HEK293T (cell line): ENCODE measurements around the gene FCHO2.
"Not testable (repeated sequence)": the region's sequence is repeated elsewhere in the genome, so short reads cannot be mapped to it uniquely, and the experiment has no call there.

ENCODE experiments used
- CTCF ChIA-PET: fragments of 350-600 bp; formaldehyde crosslinking; extraction: SDS; loops from one replicate; lab custom pipeline; 2021; ENCODE audit warnings: antibody characterized with exemption, inconsistent platforms; lab: Yijun Ruan, JAX
- POLR2A ChIA-PET: fragments of 350-600 bp; formaldehyde crosslinking; extraction: SDS; loops from one replicate; lab custom pipeline; 2020; ENCODE audit warnings: antibody characterized with exemption, inconsistent platforms; lab: Yijun Ruan, JAX
- DNase-seq: peaks from one replicate; pipeline ENCODE4 v3.0.0; 2012; ENCODE audit warnings: mixed read lengths; ENCODE audit errors: extremely low spot score
- ARNT ChIP-seq: fragments of 450-650 bp; IDR thresholded peaks from 2 replicates; pipeline ENCODE4 v1.6.1; 2017; ENCODE audit warnings: mild to moderate bottlenecking
- BHLHE40 ChIP-seq: fragments of 450-650 bp; IDR thresholded peaks from 2 replicates; pipeline ENCODE4 v1.6.1; 2016; ENCODE audit warnings: mild to moderate bottlenecking, moderate library complexity, borderline replicate concordance
- CTBP1 ChIP-seq: fragments of 450-650 bp; IDR thresholded peaks from 2 replicates; pipeline ENCODE4 v1.6.1; 2016; ENCODE audit warnings: borderline replicate concordance
- ELF4 ChIP-seq: fragments of 450-650 bp; IDR thresholded peaks from 2 replicates; pipeline ENCODE4 v1.6.1; 2017; ENCODE audit warnings: antibody characterized with exemption
- FOXA1 ChIP-seq: fragments of 450-650 bp; IDR thresholded peaks from 2 replicates; pipeline ENCODE4 v1.6.1; 2016; ENCODE audit warnings: mild to moderate bottlenecking
- FOXK2 ChIP-seq: fragments of 450-650 bp; IDR thresholded peaks from 2 replicates; pipeline ENCODE4 v1.6.1; 2016; ENCODE audit warnings: mild to moderate bottlenecking
- FOXM1 ChIP-seq: fragments of 450-650 bp; IDR thresholded peaks from 2 replicates; pipeline ENCODE4 v1.6.1; 2017; ENCODE audit warnings: mild to moderate bottlenecking, borderline replicate concordance
- HDGF ChIP-seq: fragments of 450-650 bp; IDR thresholded peaks from 2 replicates; pipeline ENCODE4 v1.6.1; 2017; ENCODE audit warnings: antibody characterized with exemption, borderline replicate concordance
- L3MBTL2 ChIP-seq: fragments of 450-650 bp; conservative IDR thresholded peaks from 2 replicates; pipeline ENCODE4 v1.6.1; 2016; ENCODE audit warnings: mild to moderate bottlenecking
- LEF1 ChIP-seq: fragments of 450-650 bp; IDR thresholded peaks from 2 replicates; pipeline ENCODE4 v1.6.1; 2017; ENCODE audit warnings: mild to moderate bottlenecking, borderline replicate concordance
- NFRKB ChIP-seq: fragments of 450-650 bp; IDR thresholded peaks from 2 replicates; pipeline ENCODE4 v1.6.1; 2016; ENCODE audit warnings: mild to moderate bottlenecking, moderate library complexity
- SP1 ChIP-seq: fragments of 450-650 bp; IDR thresholded peaks from 2 replicates; pipeline ENCODE4 v1.6.1; 2017
- SUZ12 ChIP-seq: fragments of 450-650 bp; IDR thresholded peaks from 2 replicates; pipeline ENCODE4 v1.6.1; 2016; ENCODE audit warnings: mild to moderate bottlenecking
- TARDBP ChIP-seq: fragments of 450-650 bp; IDR thresholded peaks from 2 replicates; pipeline ENCODE4 v1.6.1; 2016
- ZNF384 ChIP-seq: fragments of 450-650 bp; IDR thresholded peaks from 2 replicates; pipeline ENCODE4 v1.6.1; 2016
- TF ChIP-seq, protein P1 (sequence below): fragments of 450-650 bp; IDR thresholded peaks from 2 replicates; pipeline ENCODE4 v1.6.1; 2016

FCHO2 gene

DNA sequence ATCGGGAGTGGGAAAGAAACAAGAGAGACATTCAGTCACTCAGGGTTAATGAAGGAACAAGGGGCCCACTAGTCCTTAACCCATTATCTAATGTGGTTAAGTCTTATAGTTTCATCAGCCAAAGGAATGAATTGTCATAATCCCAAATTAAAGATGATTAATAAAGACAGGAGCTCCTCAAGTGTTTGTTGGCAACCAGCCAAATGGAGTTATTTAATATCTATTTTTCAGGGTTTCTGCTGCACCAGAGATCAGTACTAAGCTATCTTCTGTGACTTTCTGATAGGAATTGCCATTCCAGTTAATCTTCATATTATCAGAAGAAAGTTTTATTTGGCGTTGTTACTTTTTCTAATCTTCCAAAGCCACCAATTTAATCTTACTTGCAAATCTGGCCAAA is 34.0 kb upstream of the FCHO2 start:
- ChIA-PET POLR2A (no interaction called here), CTCF (no interaction called here)
- TF ChIP-seq BHLHE40 (no peak), SUZ12 (no peak), FOXM1 (no peak), LEF1 (no peak)
- DNase-seq, result no peak

DNA sequence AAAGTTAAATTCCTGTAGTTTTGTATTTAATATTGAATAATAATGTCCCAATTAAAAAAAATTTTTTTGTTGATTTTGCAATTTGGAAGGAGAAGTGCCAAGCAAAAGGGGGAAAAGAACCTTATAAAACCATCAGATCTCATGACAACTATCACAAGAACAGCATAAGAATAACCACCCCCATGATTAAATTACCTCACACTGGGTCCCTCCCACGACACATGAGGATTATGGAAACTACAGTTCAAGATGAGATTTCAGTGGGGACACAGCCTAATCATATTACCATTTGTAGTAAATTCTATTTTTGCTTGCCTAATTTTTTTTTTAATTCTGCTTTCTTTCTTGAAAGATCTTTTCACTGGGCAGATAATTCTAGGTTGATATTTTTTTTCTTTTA is 33.4 kb upstream of the FCHO2 start:
- CTCF ChIA-PET, result no interaction called here
- no peak for TF ChIP-seq FOXA1
- no peak for TF ChIP-seq TARDBP
- no peak for TF ChIP-seq HDGF
- no peak for TF ChIP-seq SUZ12
- no peak for TF ChIP-seq ELF4
- TF ChIP-seq, protein P1, sequence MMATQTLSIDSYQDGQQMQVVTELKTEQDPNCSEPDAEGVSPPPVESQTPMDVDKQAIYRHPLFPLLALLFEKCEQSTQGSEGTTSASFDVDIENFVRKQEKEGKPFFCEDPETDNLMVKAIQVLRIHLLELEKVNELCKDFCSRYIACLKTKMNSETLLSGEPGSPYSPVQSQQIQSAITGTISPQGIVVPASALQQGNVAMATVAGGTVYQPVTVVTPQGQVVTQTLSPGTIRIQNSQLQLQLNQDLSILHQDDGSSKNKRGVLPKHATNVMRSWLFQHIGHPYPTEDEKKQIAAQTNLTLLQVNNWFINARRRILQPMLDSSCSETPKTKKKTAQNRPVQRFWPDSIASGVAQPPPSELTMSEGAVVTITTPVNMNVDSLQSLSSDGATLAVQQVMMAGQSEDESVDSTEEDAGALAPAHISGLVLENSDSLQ, result no peak
- TF ChIP-seq CTBP1, result no peak
- no peak for TF ChIP-seq FOXM1
- TF ChIP-seq LEF1, result no peak
- TF ChIP-seq NFRKB, result no peak
- DNase-seq, result no peak
- POLR2A ChIA-PET, result no interaction called here

DNA sequence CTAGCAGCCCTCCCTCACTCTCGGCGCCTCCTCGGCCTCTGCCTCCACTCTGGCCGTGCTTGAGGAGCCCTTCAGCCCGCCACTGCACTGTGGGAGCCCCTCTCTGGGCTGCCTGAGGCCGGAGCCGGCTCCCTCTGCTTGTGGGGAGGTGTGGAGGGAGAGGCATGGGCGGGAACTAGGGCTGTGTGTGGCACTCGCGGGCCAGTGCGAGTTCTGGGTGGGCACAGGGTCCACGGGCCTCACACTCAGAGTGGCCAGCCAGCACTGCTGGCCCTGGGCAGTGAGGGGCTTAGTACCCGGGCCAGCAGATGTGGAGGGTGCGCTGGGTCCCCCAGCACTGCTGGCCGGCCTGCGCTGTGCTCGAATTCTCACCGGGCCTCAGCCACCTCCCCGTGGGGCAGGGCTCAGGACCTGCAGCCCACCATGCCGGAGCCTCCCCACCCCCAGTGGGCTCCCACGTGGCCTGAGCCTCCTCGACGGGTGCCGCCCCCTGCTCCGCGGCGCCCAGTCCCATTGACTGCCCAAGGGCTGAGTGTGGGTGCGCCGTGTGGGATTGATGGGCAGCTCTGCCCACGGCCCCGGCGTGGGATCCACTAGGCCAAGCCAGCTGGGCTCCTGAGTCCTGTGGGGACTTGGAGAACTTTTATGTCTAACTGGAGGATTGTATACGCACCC is 30.4 kb upstream of the FCHO2 start:
- ChIA-PET CTCF (no interaction called here), POLR2A (no interaction called here)
- TF ChIP-seq NFRKB (no peak), ZNF384 (no peak), LEF1 (no peak)
- DNase-seq, result no peak

DNA sequence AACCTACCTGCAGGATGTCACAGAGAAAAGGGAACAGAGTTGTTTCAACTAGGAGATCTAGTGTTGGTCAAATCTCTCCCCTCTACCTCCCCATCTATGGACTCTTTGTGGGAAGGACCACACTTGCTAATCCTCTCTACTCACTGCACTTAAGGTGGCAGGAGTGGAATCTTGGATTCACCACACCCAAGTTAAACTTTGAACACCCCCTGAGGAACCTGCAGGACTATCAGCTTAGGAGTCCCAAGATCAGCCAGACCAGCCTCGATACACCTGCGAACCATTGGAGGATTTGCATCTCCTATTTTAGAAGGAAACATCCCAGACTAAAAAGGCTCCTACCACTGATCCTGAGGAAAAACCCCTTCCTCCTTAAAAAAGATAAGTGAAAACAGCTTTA is 23.2 kb upstream of the FCHO2 start:
- POLR2A ChIA-PET, CTCF ChIA-PET, DNase-seq: not testable (repeated sequence)

DNA sequence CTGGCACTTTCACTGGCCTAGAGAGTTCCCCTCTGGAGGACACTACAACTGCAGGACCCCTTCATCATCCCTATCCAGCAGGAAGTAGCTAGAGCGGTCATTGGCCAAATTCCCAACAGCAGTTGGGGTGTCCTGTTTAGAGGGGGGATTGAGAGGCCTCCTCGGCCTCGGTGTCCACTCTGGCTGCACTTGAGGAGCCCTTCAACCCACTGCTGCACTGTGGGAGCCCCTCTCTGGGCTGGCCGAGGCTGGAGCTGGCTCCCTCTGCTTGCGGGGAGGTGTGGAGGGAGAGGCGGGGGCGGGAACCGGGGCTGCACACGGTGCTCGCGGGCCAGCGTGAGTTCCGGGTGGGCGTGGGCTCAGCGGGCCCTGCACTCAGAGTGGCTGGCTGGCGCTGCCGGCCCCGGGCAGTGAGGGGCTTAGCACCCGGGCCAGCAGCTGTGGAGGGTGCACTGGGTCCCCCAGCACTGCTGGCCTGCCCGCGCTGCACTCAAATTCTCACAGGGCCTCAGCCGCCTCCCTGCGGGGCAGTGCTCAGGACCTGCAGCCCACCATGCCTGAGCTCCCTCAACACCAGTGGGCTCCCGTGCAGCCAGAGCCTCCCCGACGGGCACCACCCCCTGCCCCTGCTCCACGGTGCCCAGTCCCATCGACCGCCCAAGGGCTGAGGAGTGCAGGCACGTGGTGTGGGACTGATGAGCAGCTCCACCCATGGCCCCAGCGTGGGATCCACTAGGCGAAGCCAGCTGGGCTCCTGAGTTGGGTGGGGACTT is 20.7 kb upstream of the FCHO2 start:
- CTCF ChIA-PET, POLR2A ChIA-PET, DNase-seq: not testable (repeated sequence)

DNA sequence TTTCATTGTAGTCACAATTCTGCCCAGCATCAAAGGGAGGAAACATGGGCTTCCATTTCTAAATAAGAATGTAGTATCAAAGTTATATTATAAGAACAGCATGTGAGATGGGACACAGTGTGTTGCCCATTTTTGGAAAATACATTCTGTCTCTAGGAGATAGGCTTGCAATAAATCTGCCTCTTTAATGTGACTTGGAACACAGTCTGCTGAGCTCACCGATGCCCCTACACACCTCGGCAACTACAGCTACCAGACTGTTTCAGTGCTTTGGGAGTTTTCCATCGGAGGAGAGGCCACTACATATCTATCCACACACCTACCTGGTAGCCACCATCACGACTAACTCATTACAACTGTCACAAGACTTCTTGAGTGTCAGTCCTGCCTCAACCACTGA is 18.9 kb upstream of the FCHO2 start:
- no peak for DNase-seq
- ChIA-PET CTCF (no interaction called here), POLR2A (no interaction called here)
- no peak for TF ChIP-seq NFRKB
- no peak for TF ChIP-seq ZNF384
- TF ChIP-seq L3MBTL2, result no peak
- TF ChIP-seq, protein P1, result no peak
- no peak for TF ChIP-seq ARNT
- TF ChIP-seq TARDBP, result no peak
- no peak for TF ChIP-seq ELF4
- no peak for TF ChIP-seq BHLHE40

DNA sequence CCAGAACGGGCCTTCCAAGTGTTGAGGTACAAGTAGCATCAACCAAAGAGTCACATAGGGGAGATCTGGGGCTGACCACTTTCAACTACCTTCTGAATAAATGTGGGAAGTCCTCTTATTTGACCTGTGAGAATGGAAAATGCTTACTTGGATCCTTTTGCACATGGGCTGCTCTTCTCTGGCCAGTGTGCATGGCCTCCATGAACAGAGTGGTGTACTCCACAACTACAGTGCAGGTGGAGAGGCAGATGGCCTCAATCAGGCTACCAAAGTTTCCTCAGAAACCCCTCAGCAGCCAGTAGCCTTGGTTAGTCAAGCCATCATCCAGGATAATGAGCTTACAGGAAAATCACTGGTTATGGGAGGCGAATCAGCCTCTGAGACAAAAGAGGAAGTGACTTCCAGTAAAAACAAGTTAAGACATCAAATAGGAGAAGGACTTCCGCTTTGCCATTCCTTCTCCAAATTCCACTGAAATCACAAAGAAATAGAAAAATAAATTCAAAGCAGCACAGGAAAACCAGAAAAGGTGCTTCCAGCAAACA is 18.3 kb upstream of the FCHO2 start:
- ChIA-PET CTCF (no interaction called here), POLR2A (no interaction called here)
- DNase-seq, result no peak
- no peak for TF ChIP-seq ELF4
- TF ChIP-seq FOXK2, result no peak
- TF ChIP-seq LEF1, result no peak
- no peak for TF ChIP-seq ZNF384
- TF ChIP-seq FOXA1, result no peak
- no peak for TF ChIP-seq BHLHE40
- no peak for TF ChIP-seq HDGF

DNA sequence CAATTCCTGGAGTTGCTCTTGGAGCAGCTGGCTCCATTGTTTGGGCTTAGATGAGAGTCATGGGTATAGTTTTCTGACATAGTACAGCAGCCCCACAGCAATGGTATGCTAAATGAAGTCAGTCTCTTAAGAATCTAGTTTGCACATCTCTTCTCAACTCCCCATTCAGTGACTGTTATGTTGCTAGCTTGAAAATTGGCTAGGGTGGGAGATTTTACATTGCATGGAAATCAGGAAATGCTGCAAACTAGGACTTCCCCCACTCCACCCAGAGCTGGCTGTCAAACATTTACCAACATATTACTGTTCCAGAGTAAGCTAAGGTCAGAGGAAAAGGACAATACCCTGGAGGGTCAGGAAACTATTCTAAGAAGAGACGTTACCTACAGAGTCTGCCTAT is 17.6 kb upstream of the FCHO2 start:
- ChIA-PET CTCF (no interaction called here), POLR2A (no interaction called here)
- DNase-seq, result no peak
- TF ChIP-seq L3MBTL2 (no peak), ZNF384 (no peak), SUZ12 (no peak), LEF1 (no peak), NFRKB (no peak), ELF4 (no peak), FOXA1 (no peak), SP1 (no peak), BHLHE40 (no peak)
